Body of pancreas (tissue), 4 donors: Measurements from ENCODE around the gene SEMA3F. TPM values are rescaled to one million over a fixed set of nuclear protein-coding genes. Genes with fewer than 3 reads are reported as not detected.

Experiments
- ATAC-seq: fragments of 150-250 bp; one replicate; pipeline ENCODE4 v1.9.1; 2016
- DNase-seq, 4 donors: peaks; one replicate each; pipeline ENCODE4 v3.0.0-alpha.2; 2019
- H3K27ac ChIP-seq, 4 donors: fragments of 200-600 bp; sonication (generic); 1 replicate in 3 of 4; 2 replicates in 1 of 4; pipeline versions ENCODE4 v1.5.1 to v1.6.1; 2016 to 2019; ENCODE audit warnings: mild to moderate bottlenecking in 1 of 4, mixed read lengths in 1 of 4, moderate library complexity in 1 of 4
- H3K27me3 ChIP-seq, 2 donors: fragments of 200-600 bp; sonication (generic); one replicate each; pipeline ENCODE4 v1.6.0; 2016; ENCODE audit warnings: mild to moderate bottlenecking in 1 of 2
- H3K36me3 ChIP-seq, 2 donors: fragments of 200-600 bp; sonication (generic); replicated peaks in 1 of 2; 2 replicates each; pipeline ENCODE4 v1.5.1; 2016; ENCODE audit warnings: low read depth in 2 of 2; ENCODE audit not compliant: insufficient read depth in 1 of 2
- H3K4me1 ChIP-seq: fragments of 200-600 bp; sonication (generic); one replicate; pipeline ENCODE4 v1.6.0; 2016
- H3K4me3 ChIP-seq, 2 donors: fragments of 200-600 bp; sonication (generic); 1 replicate in 1 of 2; 2 replicates in 1 of 2; pipeline ENCODE4 v1.5.1; 2016 to 2019
- H3K9me3 ChIP-seq, 3 donors: fragments of 200-600 bp; sonication (generic); 1 replicate in 2 of 3; 2 replicates in 1 of 3; pipeline ENCODE4 v1.5.1; 2016
- CTCF ChIP-seq, 7 experiments: fragments of 450-650 bp in 4 of 7; fragments of 200-600 bp in 3 of 7; sonication (generic) in 3 of 7; IDR thresholded peaks; one replicate each; pipeline ENCODE4 v1.5.1; 2016 to 2019; ENCODE audit warnings: antibody characterized with exemption in 7 of 7
- POLR2A ChIP-seq, 3 donors: fragments of 450-650 bp; IDR thresholded peaks; one replicate each; pipeline ENCODE4 v1.6.1; 2016; ENCODE audit warnings: antibody characterized with exemption in 3 of 3, mild to moderate bottlenecking in 2 of 3
- WGBS, 2 donors: methylation state at CpG; one replicate each; pipeline ENCODE4 v1.1.5; 2017; 5-methylcytosine and 5-hydroxymethylcytosine counted together
- intact Hi-C: fragments of 100-400 bp; cut with DNase I; formaldehyde crosslinking; loops from one replicate; pipeline ENCODE4 v1.15.1; 2023
- total RNA-seq, 2 donors: library from RNA; depleted of rRNA; stranded (reverse); fragments of >200 nt; gene quantifications; one replicate each; pipeline ENCODE4 v1.1.0, GENCODE V29; 2016

The SEMA3F gene
- total RNA-seq, 2 donors from 2014 or later, result 5.2 to 25.4 TPM

- no peak for DNase-seq
- TF ChIP-seq POLR2A (IDR thresholded peaks at IDR 0.05) (no peak), CTCF (IDR thresholded peaks at IDR 0.05) (no peak)
- Histone ChIP-seq H3K27me3 (no peaks in the 10 kb centered on the region), H3K9me3 (no peaks in the 10 kb centered on the region), H3K36me3 (peaks cover 0 to 10% of the 10 kb centered on the region in 2 donors), H3K27ac (no peak overlapping the region), H3K4me1 (peaks cover 16% of the 10 kb centered on the region), H3K4me3 (no peak overlapping the region)
- no peak for ATAC-seq
- 61 to 69% methylated on average over 13 of the region's 14 CpGs for WGBS, 2 donors
- intact Hi-C loops, result loop anchor here (5.0 kb wide), 1 partner anchor 64 kb away; no protein-coding TSS in a partner anchor
Observed at GRCh38 chr3:50122661-50123391, 32.3 kb upstream of the SEMA3F start.

- no peak for ATAC-seq
- DNase-seq, result no peak
- TF ChIP-seq POLR2A (IDR thresholded peaks at IDR 0.05), result no peak
- no peak for TF ChIP-seq CTCF (IDR thresholded peaks at IDR 0.05)
- Histone ChIP-seq H3K27me3 (no peaks in the 10 kb centered on the region), H3K4me3 (no peak overlapping the region), H3K4me1 (peaks cover 16% of the 10 kb centered on the region), H3K36me3 (peaks cover 0 to 3% of the 10 kb centered on the region in 2 donors), H3K27ac (no peak overlapping the region), H3K9me3 (no peaks in the 10 kb centered on the region)
- WGBS, 2 donors, result 75% methylated on average over 4 of the region's 4 CpGs; no CpG with 5 or more reads in 1 of the 2 donors
- intact Hi-C loops, result loop anchor here (5.0 kb wide), 1 partner anchor 64 kb away; no protein-coding TSS in a partner anchor
Observed at GRCh38 chr3:50123394-50124051, 31.6 kb upstream of the SEMA3F start.

- no peak for DNase-seq
- Histone ChIP-seq H3K9me3 (no peaks in the 10 kb centered on the region), H3K4me1 (peaks cover 16% of the 10 kb centered on the region), H3K36me3 (peaks cover 0 to 2% of the 10 kb centered on the region in 2 donors), H3K27ac (no peak overlapping the region), H3K4me3 (no peak overlapping the region), H3K27me3 (no peaks in the 10 kb centered on the region)
- intact Hi-C loops, result loop anchor here (5.0 kb wide), 1 partner anchor 63 kb away; no protein-coding TSS in a partner anchor
- 13 to 21% methylated on average over 7 to 15 of the region's 15 CpGs for WGBS, 2 donors
- ATAC-seq, result no peak
- TF ChIP-seq CTCF (IDR thresholded peaks at IDR 0.05) (no peak), POLR2A (IDR thresholded peaks at IDR 0.05) (no peak)
Observed at GRCh38 chr3:50124052-50124799, 30.9 kb upstream of the SEMA3F start.

GRCh38 chr3:50124800-50125178, 30.3 kb upstream of the SEMA3F start:
- Histone ChIP-seq H3K4me3 (no peak overlapping the region), H3K4me1 (peaks cover 16% of the 10 kb centered on the region), H3K36me3 (peaks cover 0 to 1% of the 10 kb centered on the region in 2 donors), H3K27me3 (no peaks in the 10 kb centered on the region), H3K27ac (no peak overlapping the region), H3K9me3 (no peaks in the 10 kb centered on the region)
- intact Hi-C loops, result loop anchor here (5.0 kb wide), 1 partner anchor 63 kb away; no protein-coding TSS in a partner anchor
- no peak for ATAC-seq
- WGBS, 2 donors, result 31 to 65% methylated on average over 11 to 12 of the region's 12 CpGs
- DNase-seq, result no peak
- no peak for TF ChIP-seq POLR2A (IDR thresholded peaks at IDR 0.05)
- TF ChIP-seq CTCF (IDR thresholded peaks at IDR 0.05), result no peak
